MG63 (cell line): ENCODE results near the gene ATF7IP2. TPM values are rescaled to one million over a fixed set of nuclear protein-coding genes. Genes with fewer than 3 reads are reported as not detected.

Source experiments
- DNase-seq: peaks from one replicate; pipeline ENCODE4 v3.0.0-alpha.2; 2020
- H3K27me3 ChIP-seq: fragments of 250-450 bp; sonication (Bioruptor Pico); 2 replicates; pipeline ENCODE4 v1.5.1; 2020; ENCODE audit warnings: mild to moderate bottlenecking, moderate library complexity
- H3K36me3 ChIP-seq: fragments of 250-450 bp; sonication (Bioruptor Pico); 2 replicates; pipeline ENCODE4 v1.5.1; 2020; ENCODE audit warnings: mild to moderate bottlenecking, moderate library complexity
- H3K4me3 ChIP-seq: fragments of 250-450 bp; sonication (Bioruptor Pico); 2 replicates; pipeline ENCODE4 v1.5.1; 2020; ENCODE audit warnings: mild to moderate bottlenecking, moderate library complexity
- H3K9me3 ChIP-seq: fragments of 250-450 bp; sonication (Bioruptor Pico); 2 replicates; pipeline ENCODE4 v1.5.1; 2020; ENCODE audit warnings: mild to moderate bottlenecking, moderate library complexity
- total RNA-seq: library from RNA; depleted of rRNA; stranded (reverse); fragments of >200 nt; shearing (Covaris generic); gene quantifications from 2 replicates; pipeline ENCODE4 v1.2.3, GENCODE V29; 2014; ENCODE audit warnings: low replicate concordance

ATF7IP2 gene
- total RNA-seq, 1 experiment from 2014 or later, result 8.6 TPM

- DNase-seq, result no peak
- Histone ChIP-seq H3K27me3 (no peaks in the 10 kb centered on the region), H3K9me3 (no peaks in the 10 kb centered on the region), H3K4me3 (no peak overlapping the region), H3K36me3 (no peaks in the 10 kb centered on the region)
These were observed 132.0 kb downstream of the ATF7IP2 start for GRCh38 chr16:10517868-10518267.

- no peaks in the 10 kb centered on the region for H3K36me3 ChIP-seq
- DNase-seq, result no peak
- no peaks in the 10 kb centered on the region for H3K27me3 ChIP-seq
- no peak overlapping the region for H3K4me3 ChIP-seq
- H3K9me3 ChIP-seq, result no peaks in the 10 kb centered on the region
These were observed 132.7 kb downstream of the ATF7IP2 start for GRCh38 chr16:10518479-10519041.

GRCh38 chr16:10519297-10519696 is 133.4 kb downstream of the ATF7IP2 start:
- H3K9me3 ChIP-seq, result no peaks in the 10 kb centered on the region
- no peak for DNase-seq
- no peaks in the 10 kb centered on the region for H3K36me3 ChIP-seq
- H3K27me3 ChIP-seq, result no peaks in the 10 kb centered on the region
- H3K4me3 ChIP-seq, result no peak overlapping the region

- no peak for DNase-seq
- H3K27me3 ChIP-seq, result no peaks in the 10 kb centered on the region
- H3K4me3 ChIP-seq, result no peak overlapping the region
- no peaks in the 10 kb centered on the region for H3K36me3 ChIP-seq
- no peaks in the 10 kb centered on the region for H3K9me3 ChIP-seq
These were observed 134.3 kb downstream of the ATF7IP2 start for GRCh38 chr16:10519929-10520868.

- no peak overlapping the region for H3K4me3 ChIP-seq
- H3K9me3 ChIP-seq, result no peaks in the 10 kb centered on the region
- H3K27me3 ChIP-seq, result no peaks in the 10 kb centered on the region
- no peaks in the 10 kb centered on the region for H3K36me3 ChIP-seq
- DNase-seq, result no peak
These were observed 135.2 kb downstream of the ATF7IP2 start for GRCh38 chr16:10520869-10521578.

- Histone ChIP-seq H3K9me3 (no peaks in the 10 kb centered on the region), H3K36me3 (no peaks in the 10 kb centered on the region), H3K27me3 (no peaks in the 10 kb centered on the region), H3K4me3 (no peak overlapping the region)
- DNase-seq, result peak; percentile 55
These were observed 135.9 kb downstream of the ATF7IP2 start for GRCh38 chr16:10521681-10522274.

- H3K9me3 ChIP-seq, result no peaks in the 10 kb centered on the region
- no peaks in the 10 kb centered on the region for H3K36me3 ChIP-seq
- DNase-seq, result no peak
- H3K4me3 ChIP-seq, result no peak overlapping the region
- no peaks in the 10 kb centered on the region for H3K27me3 ChIP-seq
These were observed 137.1 kb downstream of the ATF7IP2 start for GRCh38 chr16:10522966-10523365.

GRCh38 chr16:10525214-10525825 is 139.5 kb downstream of the ATF7IP2 start:
- H3K4me3 ChIP-seq, result no peak overlapping the region
- no peak for DNase-seq
- no peaks in the 10 kb centered on the region for H3K9me3 ChIP-seq
- no peaks in the 10 kb centered on the region; the same call in 1 of the 2 replicates for H3K36me3 ChIP-seq
- no peaks in the 10 kb centered on the region for H3K27me3 ChIP-seq

DNA sequence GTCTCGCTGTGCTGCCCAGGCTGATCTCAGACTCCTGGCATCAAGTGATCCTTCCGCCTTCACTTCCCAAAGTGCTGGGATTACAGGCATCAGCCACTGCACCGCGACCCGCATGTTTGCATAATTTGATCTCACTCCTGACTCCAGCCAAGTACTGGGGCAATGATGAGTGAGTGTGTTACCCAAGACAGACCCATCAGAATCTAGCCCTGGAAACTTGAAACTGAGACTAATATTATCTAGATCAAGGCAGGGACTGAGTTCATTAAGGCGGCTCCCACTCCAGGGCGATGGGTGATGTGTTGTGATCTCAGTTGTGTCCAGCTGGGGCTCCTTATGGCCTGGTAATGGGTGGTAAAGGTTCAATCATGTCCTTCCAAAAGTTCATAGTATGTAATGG is 141.1 kb downstream of the ATF7IP2 start:
- Histone ChIP-seq H3K36me3 (peaks cover 8% of the 10 kb centered on the region; the same call in 1 of the 2 replicates), H3K9me3 (no peaks in the 10 kb centered on the region), H3K27me3 (no peaks in the 10 kb centered on the region), H3K4me3 (no peak overlapping the region)
- no peak for DNase-seq

GRCh38 chr16:10528635-10529034 is 142.8 kb downstream of the ATF7IP2 start:
- Histone ChIP-seq H3K36me3 (peaks cover 15% of the 10 kb centered on the region), H3K9me3 (no peaks in the 10 kb centered on the region), H3K27me3 (no peaks in the 10 kb centered on the region), H3K4me3 (no peak overlapping the region)
- DNase-seq, result no peak

GRCh38 chr16:10529895-10530669 is 144.2 kb downstream of the ATF7IP2 start:
- H3K4me3 ChIP-seq, result no peak overlapping the region
- no peaks in the 10 kb centered on the region for H3K27me3 ChIP-seq
- H3K9me3 ChIP-seq, result no peaks in the 10 kb centered on the region
- peaks cover 15% of the 10 kb centered on the region for H3K36me3 ChIP-seq
- DNase-seq, result no peak

DNA sequence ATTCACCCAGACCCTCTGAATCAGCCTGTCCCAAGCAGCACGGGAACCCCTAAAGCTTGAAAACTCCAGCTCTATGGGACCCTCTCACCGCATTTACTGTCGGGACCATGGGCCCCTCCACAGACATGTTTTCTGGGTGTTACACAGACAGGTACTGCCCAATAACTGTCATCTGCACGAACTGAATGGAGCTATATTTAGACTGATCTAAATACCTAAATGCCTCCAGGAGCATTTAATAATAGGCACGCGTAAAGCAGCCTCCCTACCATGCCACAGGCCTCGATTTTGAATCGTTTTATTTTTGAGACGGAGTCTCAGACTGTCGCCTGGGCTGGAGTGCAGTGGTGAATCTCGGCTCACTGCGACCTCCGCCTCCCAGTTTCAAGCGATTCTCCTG is 144.8 kb downstream of the ATF7IP2 start:
- Histone ChIP-seq H3K27me3 (no peaks in the 10 kb centered on the region), H3K4me3 (no peak overlapping the region), H3K9me3 (no peaks in the 10 kb centered on the region), H3K36me3 (peaks cover 15% of the 10 kb centered on the region)
- no peak for DNase-seq

DNA sequence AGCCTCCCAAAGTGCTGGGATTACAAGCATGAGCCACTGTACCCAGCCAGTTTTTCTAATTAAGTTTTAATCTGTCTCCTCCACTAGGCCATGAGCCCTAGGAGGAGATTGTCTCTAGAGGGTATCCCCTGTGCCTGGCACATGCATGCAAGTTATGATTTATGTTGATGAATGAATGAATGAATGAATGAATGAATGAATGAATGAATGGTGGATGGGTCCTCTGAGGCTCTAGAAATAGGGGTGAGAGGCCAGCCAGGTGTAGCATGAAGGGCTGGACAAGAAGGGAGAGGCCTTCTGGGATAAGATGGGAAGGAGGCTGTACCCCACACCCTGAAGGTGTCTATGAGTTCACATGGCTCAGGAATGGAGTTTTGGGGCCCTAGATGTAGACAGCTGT is 145.7 kb downstream of the ATF7IP2 start:
- Histone ChIP-seq H3K9me3 (no peaks in the 10 kb centered on the region), H3K27me3 (no peaks in the 10 kb centered on the region), H3K36me3 (peaks cover 15% of the 10 kb centered on the region), H3K4me3 (no peak overlapping the region)
- DNase-seq, result no peak
